GM21390 (cell line): ENCODE data around the gene ZPBP2.
A peak's percentile ranks its signal among the peaks of the same experiment; 100 is the strongest.
"Not testable (repeated sequence)": the region's sequence is repeated elsewhere in the genome, so short reads cannot be mapped to it uniquely, and the experiment has no call there.

Source experiments
- ATAC-seq: cut with Tn5 transposase; IDR thresholded peaks from one replicate; pipeline ENCODE4 v1.9.1; 2021; ENCODE audit not compliant: unreplicated experiment

ZPBP2 gene

DNA sequence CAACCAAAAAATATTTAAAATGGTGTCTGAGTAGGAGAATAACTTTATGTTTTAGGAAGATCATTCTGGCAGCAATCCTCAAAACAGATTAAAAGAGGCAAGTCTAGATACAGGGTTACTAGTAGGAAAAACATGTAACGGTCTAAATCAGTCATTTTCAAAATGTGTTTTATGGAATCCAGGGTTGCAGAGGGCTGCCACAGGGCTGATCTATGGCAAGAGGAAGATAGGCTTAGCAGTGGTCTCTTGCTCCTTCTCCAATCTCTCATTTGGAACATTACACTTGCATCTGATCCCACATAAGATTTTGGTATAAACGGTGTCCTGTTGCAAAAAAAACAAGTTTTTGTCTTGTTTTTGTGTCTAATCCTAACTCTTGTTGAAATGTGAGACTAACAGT is 13.1 kb upstream of the ZPBP2 start:
- ATAC-seq: no peak

DNA sequence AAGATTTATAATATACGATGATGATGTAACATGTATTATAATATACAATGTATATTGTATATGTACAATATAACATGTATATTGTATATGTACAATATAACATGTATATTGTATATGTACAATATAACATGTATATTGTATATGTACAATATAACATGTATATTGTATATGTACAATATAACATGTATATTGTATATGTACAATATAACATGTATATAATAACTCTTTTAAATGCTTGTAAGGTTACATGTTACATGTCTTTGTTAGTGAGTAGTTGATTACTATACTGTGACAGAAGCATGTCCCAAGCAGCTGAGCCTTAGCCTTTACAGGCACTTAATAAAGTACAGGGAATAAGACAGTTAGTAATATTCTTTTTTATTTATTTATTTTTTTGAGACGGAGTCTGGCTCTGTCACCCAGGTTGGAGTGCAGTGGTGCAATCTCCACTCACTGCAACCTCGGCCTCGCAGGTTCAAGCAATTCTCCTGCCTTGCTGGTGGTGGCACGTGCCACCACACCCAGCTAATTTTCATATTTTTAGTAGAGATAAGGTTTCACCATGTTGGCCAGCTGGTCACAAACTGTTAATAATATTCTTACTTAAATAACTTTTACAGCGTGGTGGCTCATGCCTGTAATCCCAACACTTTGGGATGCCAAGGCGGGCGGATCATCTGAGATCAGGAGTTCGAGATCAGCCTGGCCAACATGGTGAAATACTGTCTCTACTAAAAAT is 11.9 kb upstream of the ZPBP2 start:
- not testable (repeated sequence) for ATAC-seq

DNA sequence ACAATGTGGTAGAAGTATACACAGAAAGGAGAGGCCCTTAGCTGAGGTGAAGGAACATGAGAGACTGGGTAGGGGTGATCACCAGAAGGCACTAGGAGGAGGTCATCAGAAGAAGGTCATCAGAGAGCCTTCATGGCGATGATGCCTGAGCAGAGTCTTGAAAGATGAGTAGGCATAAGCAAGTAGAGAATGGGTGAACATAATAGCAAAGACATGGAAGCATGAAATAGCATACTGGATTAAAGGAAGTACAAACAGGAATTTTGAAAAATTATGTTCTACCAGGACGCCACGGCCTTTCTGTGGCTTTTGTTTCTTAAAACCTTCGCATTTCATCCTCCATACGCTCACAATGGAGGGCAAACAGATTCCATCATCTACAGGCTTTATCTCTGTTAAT is 6.8 kb upstream of the ZPBP2 start:
- no peak for ATAC-seq

DNA sequence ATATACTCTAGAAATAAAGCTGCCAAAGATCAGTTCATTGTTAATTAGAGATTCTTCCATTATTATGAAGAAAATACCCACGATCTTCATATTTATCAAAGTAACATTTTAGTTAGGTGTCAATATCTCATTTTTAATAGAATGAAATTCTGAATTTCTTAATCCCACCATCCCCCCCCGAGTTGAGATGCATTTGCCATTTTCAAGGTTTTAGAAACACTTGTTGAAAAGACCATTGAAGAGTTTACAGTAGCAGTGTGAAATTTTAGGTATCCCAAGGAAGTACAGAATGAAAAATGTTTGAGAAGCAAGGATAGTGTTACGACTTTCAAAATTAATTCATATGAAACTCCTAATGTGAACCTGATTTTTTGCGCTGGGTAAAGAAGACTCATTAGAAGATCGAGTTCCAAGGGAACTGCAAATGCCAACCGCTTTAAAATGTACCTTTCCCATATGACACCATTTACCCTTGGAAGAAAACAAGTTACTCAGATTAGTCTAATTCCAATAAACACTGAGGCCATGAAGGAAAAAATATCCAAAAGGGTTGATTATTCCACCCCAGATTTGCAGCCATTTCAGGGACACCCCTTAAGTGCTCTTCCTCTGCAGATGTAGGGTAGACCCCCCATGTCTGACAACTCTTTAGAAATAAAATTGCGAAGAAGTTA is 4.6 kb upstream of the ZPBP2 start:
- no peak for ATAC-seq

DNA sequence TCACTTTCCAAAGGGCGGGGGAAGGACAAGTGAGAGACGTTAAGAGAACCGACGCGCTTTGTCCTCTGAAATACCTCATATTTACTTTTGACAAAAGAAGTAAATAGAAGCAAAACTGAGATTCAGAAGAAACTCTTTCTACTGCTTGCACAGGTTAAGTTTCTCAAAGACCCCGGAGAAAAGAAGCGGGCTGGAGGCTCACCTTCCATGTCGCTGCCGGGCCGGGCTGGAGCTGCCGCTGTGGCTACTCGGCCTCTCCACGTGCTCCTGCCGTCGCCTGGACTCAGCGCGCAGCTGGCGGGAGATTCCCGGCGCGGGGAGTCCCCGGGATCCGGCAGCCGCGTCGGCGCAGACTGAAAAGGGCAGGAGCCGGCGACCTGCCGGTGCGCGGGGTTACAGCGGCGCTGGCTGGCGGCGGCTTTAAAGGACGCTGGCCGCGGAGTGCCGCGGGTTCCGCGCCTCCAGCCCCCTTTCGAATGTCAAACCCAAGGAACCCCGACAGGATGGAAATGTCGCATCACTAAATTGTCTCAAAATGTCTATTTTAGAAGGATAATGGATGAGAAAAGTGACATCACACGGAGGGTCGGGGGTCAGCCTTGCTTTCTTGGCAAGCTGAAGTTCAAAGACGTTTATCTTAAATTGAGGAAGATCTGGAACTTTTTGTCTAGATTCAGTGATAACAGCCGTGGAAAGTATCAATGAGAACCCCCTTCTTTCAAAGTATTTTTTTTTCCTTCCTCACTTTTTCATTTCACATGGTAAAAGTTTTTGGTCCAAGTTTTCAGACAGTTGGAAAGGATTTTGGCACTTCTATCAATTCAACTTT is 3.9 kb upstream of the ZPBP2 start, which contains the start of gene IKZF3:
IKZF3 (minus strand) TSS at position 395 of the 829 bp plus-strand sequence; CDS start at position 209, 186 bp downstream.
- ATAC-seq: peak; percentile 24

DNA sequence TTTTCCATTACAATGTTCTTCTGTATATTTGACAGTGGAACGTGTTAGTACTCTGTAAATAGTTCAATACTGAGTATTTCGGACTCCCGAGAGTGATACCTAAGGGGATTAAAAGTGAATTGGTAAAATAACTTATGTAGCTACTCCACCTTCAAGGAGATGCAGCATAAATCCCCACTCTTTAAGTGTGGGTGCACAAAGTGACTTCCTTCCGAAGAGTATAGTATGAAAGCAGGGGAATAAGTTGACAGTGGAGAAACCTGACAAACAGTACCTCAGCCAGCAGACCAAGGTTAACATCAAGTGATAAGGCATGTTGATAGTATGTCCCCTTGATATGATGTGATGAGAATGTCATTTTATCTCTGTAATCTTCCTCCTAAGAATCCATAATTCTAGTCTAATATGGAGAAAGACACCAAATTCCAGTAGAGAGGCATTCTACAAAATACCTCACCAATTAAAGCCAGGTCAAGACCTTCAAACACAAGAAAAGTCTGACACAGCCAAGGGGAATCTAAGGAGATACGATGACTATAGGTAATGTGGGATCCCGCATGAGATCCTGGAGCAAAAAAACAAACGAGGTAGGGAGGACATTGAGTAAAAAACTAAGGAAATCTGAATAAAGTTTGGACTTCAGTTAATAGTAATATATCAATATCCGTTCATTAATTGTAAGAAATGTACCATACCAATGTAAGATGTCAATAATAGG is 1.8 kb upstream of the ZPBP2 start:
- no peak for ATAC-seq

DNA sequence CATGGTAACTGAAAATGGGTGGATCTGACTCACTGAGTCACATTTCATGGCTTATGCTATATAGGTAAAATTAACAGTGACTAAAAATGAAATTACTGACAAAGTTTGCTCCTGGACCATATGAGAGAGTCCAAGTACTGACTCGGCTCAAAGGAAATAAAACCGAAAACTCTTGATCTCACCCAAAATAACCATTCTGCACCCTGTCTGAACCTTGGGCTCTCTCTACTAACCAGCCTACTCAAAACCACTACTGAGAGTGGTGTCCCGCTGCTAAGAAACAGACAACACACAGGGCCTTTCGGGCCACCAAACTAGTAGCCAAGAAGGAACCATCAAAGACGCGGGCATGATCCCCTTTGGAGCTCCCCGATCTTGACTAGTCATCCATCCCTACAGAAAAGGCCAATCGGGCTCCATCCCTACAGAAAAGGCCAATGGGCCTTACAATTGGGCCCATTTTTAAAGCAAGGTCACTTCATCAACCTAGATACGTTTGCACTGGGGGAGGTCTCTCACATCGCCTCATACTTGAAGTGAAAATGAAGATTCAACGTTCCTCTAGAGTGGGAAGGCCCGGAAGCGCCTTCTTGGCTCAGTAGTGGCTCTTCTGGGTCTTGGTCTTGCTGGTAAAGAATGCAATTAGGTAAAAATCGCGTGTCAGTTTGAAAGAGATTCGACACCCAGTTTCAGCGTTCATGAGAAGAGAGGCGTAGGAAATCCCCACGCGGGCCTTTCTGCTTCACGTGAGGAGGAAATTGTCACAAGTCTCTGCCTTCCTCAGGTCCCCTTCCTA is 720 bp upstream of the ZPBP2 start:
- ATAC-seq: peak; percentile 57

DNA sequence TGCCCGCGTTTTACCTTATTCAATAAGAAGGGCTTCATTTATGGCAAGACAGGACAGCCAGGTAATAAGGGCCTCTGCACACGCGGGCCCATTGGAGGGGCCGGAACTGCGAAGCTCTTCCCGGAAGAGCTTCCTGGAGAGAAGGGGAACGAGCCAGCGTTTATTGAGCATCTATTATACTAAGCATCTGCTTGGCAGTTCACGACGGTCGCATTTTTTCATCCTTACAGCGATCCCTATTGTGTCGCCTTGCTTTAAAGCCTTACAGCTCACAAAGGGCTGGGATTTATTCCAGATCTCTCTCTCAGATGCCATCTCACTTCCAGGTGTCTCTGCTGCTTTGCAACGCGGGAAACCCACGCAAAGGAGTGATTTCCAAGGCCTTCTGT is 546 bp downstream of the ZPBP2 start:
- no peak for ATAC-seq

DNA sequence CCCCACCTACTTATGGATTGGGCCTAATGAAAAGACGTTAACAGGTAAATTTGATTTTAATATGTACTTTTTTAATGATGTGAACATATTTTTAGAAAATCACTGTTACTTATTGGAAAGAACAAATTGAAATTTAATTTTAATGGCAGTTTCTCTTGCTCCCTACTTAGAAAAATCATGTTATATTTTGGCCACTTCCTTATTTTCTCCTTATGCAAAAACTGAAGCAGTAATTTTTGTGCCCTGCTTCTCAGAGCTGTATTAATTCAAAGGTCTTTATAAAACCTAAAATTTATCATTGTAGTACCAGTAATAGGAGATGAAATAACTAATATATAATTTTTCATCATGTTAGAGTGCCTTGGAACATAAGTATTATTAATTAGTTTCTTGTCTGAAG is 2.8 kb downstream of the ZPBP2 start:
- no peak for ATAC-seq

DNA sequence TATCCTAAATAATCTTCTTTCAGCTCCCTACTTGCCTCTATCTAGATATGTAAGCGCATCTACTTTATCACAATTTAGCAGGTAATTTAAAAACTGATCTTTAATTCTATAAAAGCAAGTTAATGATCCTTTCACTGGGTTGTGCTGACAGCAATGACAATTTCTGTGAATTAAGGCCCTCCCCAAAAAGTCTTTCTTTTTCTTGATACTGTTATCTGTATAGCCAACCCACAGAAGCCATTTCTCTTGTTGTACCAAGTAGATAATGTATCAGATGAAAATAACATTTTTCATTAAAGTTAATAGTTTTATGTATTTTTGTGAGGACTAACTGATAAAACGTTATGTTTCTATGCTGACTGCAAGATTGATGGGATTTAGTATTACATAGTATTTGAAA is 3.8 kb downstream of the ZPBP2 start:
- ATAC-seq: no peak

DNA sequence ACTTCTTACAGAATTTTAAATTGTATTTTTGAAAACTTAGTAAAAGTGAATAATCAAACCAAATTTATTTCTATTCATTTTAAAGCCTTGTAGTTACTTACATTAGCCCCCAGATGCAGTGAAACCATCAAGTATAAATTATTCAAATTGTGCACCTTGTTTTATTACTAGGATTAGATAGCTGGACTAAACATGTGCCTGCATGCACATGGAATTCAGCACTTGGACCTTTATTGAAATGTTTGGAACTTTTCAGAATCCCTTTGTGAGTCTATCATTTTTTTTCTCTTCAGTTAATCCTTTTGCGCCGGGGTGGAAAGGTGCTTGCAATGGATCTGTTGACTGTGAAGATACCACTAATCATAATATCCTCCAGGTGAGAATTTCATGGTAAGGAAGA is 4.7 kb downstream of the ZPBP2 start:
- no peak for ATAC-seq

DNA sequence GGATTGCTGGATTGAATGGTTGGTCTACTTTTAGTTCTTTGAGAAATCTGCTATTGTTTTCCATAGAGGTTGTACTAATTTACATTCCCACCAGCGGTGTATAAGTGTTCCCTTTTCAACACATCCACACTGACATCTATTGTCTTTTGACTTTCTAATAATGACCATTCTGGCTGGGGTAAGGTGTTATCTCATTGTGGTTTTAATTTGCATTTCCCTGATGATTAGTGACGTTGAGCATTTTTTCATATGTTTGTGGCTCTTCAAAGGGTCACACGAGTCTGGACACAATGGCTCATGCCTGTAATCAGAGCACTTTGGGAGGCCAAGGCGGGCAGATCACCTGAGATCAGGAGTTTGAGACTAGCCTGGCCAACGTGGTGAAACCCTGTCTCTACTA is 18.1 kb downstream of the ZPBP2 start:
- not testable (repeated sequence) for ATAC-seq

DNA sequence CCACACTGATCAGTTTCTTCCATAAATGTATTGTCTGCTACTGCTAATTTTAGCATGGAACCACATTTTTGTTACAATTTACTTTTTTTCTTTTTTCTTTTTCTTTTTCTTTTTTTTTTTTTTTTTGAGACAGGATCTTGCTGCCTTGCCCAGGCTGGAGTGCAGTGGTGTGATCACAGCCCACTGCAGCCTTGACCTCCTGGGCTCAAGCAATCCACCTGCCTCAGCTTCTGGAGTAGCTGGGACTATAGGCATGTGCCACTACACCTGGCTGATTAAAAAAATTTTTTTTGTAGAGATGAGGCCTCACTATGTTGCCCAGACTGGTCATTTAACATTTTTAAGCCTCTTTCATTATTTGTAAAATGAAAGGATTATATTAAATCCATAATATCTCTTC is 19.1 kb downstream of the ZPBP2 start:
- no peak for ATAC-seq

DNA sequence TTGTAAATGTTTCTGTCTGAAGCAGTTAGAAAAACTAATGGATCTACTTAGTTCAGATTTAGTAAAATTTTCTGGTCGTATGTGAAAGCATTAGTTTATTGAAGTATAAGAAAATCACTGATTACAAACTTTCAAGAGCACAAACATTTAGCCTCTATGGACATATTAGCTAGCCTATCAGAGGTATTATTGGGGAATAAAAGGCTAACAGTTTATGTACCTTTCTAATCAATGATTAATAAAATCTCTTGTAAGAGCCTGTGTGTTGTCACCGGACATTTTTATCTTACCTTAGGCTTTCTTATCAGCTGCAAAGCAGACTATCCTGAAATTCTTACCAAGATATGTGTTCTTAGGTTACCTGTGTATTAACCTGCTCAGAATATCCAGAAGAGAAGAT is 21.2 kb downstream of the ZPBP2 start:
- ATAC-seq: no peak

DNA sequence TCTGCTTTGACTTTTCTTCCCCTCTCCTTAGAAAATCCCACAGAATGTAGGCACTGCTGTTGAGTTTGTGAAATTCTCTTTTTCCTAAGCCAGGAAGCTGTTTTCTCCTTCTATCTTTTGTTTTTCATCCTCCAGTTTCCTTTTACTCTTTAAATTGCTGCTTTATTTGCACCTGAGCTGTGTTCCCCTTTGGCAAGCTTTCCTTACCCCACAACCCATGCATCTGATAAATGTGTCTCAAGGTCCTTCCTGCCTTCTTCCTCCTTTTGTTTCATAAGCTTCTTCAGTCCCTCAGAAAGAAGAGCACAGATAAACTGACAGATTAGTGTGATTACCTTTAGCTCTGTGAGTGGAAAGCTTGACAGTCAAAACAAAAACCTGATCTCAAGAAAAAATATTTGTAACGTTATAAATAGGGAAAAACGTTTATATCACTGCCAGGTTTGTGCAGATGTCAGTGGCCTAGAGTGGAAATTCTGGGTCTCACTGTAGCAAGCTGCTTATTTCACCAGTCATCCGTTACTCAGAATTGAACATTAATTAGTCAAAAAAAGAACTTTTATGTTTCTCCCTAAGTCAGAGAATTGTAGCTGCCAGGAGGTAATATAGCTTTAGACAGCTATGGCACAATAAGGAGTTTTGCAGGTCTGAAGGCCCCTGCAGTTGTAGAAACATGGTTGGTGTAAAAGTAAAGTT is 26.8 kb downstream of the ZPBP2 start:
- ATAC-seq: no peak

DNA sequence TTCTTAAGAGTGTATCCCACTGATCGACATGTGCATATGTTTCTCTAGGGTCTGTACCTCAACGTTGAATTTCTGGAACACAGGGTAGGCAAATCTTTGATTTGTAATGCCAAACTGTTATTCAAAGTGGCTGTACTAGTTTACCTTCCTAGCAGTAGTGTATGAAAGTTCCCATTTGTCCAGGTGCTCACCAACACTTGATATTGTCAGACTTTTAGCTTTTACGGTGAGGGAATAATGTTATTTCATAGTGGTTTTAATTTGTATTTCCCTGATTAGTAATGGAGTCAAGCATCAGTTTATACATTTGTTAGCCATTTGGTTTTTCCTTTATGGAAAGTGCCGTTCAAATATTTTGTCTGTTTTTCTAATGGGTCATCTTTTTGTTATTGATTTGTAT is 30.1 kb downstream of the ZPBP2 start:
- ATAC-seq: no peak

DNA sequence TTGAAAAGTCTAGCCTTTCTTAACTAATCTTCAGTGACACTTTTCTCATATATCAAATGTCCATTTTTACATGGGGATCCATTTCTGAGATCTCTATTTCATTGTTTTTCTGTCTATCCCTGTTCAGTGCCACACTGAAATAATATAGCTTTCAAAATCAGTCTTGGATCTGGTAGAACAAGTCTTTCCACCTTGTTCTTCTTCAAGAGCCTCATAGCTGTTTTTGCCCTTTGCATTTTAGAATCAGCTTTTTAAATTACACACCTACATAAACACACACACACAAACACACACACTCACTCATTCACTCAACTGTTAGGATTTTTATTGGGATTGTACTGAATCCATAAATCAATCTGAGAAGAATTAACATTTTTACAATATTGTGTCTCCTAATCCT is 31.2 kb downstream of the ZPBP2 start:
- no peak for ATAC-seq

DNA sequence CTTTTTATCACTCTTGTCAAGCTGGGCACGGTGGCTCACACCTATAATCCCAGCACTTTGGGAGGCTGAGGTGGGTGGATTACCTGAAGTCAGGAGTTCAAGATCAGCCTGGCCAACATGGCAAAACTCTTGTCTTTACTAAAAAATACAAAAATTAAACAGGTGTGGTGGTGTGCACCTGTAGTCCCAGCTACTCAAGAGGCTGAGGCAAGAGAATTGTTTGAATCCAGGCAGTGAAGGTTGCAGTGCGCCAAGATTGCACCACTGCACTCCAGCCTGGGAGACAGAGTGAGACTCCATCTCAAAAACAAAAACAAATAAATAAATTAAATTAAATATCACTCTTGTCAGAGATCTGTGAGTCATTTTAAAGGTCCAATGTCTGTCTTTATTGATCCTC is 34.0 kb downstream of the ZPBP2 start:
- ATAC-seq: not testable (repeated sequence)

DNA sequence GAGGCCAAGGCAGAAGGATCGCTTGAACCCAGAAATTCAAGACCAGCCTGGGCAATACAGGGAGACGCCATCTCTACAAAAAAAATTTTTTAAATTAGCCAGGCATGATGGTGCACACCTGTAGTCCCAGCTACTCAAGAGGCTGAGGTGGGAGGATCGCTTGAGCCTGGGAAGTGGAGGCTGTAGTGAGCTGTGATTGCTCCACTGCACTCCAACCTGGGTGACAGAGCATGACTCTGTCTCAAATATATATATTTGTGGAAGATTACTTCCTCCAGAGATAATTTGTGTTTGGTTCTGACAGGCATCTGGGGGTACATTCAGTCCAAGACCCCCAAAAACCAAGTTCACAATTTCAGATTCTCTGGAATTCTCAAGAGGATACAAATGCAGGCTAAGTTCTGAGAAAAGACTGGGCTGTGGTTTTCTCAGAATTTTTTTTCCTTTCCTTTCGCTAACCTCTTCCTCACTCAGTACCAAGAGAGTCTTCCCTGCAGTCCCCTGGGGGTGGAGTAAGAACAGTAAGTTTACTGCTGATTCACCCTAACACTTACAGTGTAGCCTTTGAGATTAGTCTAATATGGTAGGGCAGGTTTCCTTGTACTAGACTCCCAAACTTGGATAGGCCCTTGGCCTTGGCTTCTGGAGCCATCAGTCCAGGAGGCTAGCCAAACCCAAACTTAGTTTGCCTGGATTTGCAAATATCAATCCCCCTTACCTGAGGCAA is 35.3 kb downstream of the ZPBP2 start:
- no peak for ATAC-seq
